Muscle layer of colon (tissue), 2 donors: Measurements from ENCODE around the gene PPP1R8.
A peak's percentile ranks its signal among the peaks of the same experiment; 100 is the strongest.
"Not testable (repeated sequence)": the region's sequence is repeated elsewhere in the genome, so short reads cannot be mapped to it uniquely, and the experiment has no call there.

Experiments used
- H3K27ac ChIP-seq: one replicate; pipeline ENCODE4 v1.7.0; 2013; ENCODE audit warnings: low read depth, mild to moderate bottlenecking, low read length, moderate library complexity
- H3K27me3 ChIP-seq, 2 donors: one replicate each; pipeline ENCODE4 v1.7.0; 2013; ENCODE audit warnings: low read length in 2 of 2, mild to moderate bottlenecking in 2 of 2; ENCODE audit not compliant: insufficient read depth in 2 of 2, control insufficient read depth in 1 of 2
- H3K36me3 ChIP-seq: one replicate; pipeline ENCODE4 v1.7.0; 2013; ENCODE audit warnings: mild to moderate bottlenecking, low read length; ENCODE audit not compliant: insufficient read depth
- H3K4me1 ChIP-seq: one replicate; pipeline ENCODE4 v1.7.0; 2013; ENCODE audit warnings: mild to moderate bottlenecking, low read length; ENCODE audit not compliant: insufficient read depth
- H3K4me3 ChIP-seq, 2 donors: one replicate each; pipeline ENCODE4 v1.7.0; 2013; ENCODE audit warnings: low read length in 2 of 2, low read depth in 1 of 2, mild to moderate bottlenecking in 1 of 2, moderate library complexity in 1 of 2
- H3K9ac ChIP-seq: one replicate; pipeline ENCODE4 v1.7.0; 2013; ENCODE audit warnings: low read length
- H3K9me3 ChIP-seq: one replicate; pipeline ENCODE4 v1.7.0; 2013; ENCODE audit warnings: mild to moderate bottlenecking, low read length
- donor health status: abdominal sarcoma.
- donor health status: Adenocarcinoma of cecum.

PPP1R8 gene

DNA sequence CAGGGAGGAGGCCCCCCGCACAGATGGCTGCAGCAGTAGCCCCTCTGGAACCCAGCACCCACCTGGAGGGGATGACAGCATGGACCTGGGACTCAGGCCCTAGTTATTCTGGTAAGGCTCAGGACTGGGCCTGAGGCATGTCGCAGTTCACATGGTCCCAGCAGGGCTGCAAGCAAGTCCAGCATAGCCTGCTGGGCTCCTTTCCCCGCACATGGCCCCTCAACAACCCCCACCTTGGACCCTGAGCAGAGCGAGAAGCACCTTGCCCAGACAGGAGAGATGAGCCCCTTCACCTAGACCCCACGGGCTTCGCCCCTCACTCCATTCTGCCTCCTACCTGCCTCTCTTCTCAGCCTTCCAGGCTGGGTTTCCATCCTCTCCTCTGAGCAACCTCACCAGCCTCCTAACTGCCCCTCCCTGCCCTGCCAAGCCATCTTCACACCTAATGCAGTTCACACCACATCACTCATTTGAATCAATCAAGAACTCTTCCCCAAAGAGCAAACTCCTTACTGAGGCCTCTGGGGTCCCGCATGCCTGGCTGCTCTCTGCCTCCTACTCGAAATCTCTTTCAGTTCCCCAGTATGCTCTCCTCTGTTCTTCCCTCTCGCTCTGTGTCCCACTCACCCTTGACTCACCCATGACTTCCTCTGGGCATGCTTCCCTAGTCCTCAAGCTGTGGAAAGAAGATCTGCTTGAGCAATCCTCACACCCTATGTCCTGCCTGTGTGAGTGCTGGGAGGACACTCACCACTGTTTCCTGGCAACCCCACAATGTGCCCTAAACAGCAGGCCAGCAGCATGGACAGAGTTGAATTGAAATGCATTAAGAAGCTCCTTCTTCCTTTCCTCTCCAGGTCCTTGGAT, 32.3 kb downstream of the PPP1R8 start:
- Histone ChIP-seq H3K27ac (no peak overlapping the region), H3K27me3 (no peaks in the 10 kb centered on the region), H3K9ac (no peak overlapping the region), H3K4me3 (no peak overlapping the region), H3K9me3 (no peaks in the 10 kb centered on the region), H3K4me1 (peaks cover 6% of the 10 kb centered on the region), H3K36me3 (no peaks in the 10 kb centered on the region)

DNA sequence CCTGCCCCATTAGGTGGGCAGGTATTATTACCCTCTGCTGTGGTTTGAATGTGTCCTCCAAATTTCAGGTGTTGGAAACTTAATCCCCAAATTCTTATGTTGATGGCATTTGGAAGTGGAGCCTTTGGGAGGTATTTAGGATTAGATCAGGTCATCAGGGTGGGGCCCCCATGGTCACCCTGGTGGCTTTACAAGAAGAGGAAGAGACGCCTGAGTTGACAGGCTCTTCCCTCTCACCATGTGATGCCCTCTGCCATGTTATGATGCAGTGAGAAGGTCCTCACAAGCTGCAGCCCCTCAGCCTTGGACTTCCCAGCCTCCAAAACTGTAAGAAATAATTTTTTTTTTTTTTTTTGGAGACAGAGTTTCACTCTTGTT, 32.9 kb downstream of the PPP1R8 start:
- Histone ChIP-seq H3K9ac (no peak overlapping the region), H3K27ac (no peak overlapping the region), H3K27me3 (no peaks in the 10 kb centered on the region), H3K4me1 (peaks cover 1% of the 10 kb centered on the region), H3K4me3 (no peak overlapping the region), H3K9me3 (no peaks in the 10 kb centered on the region), H3K36me3 (no peaks in the 10 kb centered on the region)

DNA sequence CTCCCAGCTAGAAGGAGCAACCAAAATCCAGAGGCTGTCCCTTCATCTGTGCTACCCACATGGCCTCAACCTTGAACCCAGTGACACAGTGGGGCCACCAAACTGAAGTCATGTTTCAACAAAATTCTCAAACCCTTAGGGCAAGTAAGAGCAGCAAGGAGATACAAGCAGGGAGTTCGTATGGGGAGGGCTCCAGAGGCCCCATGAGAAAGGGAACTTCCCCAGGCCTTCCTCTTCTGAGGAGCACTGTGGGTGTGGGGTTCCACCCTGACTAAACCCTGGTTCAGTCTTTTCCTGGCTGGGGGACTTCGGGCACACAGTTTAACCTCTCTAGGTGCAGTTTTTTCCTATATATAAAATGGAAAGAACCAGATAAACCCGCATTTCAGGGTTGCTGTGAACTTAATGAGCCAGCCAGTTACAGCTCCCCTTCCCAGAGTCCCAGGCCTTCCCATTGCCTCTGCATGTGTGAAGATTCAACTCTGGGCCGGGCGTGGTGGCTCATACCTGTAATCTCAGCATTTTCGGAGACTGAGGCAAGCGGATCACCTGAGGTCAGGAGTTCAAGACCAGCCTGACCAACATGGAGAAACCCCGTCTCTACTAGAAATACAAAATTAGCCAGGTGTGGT, 33.8 kb downstream of the PPP1R8 start:
- H3K4me1 ChIP-seq: no peaks in the 10 kb centered on the region
- H3K9ac ChIP-seq: no peak overlapping the region
- no peaks in the 10 kb centered on the region for H3K9me3 ChIP-seq
- H3K27ac ChIP-seq: no peak overlapping the region
- no peaks in the 10 kb centered on the region for H3K27me3 ChIP-seq
- no peak overlapping the region for H3K4me3 ChIP-seq
- no peaks in the 10 kb centered on the region for H3K36me3 ChIP-seq

DNA sequence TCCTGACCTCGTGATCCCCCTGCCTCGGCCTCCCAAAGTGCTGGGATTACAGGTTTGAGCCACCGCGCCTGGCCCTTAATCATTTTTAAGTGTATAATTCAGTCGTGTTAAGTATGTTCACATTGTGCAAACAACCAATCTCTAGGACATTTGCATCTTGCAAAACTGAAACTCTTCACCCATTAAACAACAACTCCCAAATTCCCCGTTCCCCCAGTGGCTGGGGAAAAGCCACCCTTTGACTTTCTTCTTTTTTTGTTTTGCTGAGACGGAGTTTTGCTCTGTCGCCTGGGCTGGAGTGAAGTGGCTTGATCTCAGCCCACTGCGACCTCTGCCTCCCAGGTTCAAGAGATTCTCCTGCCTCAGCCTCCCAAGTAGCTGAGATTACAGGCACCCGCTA, 35.2 kb downstream of the PPP1R8 start:
- Histone ChIP-seq H3K9ac (no peak overlapping the region), H3K9me3 (no peaks in the 10 kb centered on the region), H3K27me3 (no peaks in the 10 kb centered on the region), H3K4me3 (no peak overlapping the region), H3K36me3 (no peaks in the 10 kb centered on the region), H3K4me1 (no peaks in the 10 kb centered on the region), H3K27ac (no peak overlapping the region)

DNA sequence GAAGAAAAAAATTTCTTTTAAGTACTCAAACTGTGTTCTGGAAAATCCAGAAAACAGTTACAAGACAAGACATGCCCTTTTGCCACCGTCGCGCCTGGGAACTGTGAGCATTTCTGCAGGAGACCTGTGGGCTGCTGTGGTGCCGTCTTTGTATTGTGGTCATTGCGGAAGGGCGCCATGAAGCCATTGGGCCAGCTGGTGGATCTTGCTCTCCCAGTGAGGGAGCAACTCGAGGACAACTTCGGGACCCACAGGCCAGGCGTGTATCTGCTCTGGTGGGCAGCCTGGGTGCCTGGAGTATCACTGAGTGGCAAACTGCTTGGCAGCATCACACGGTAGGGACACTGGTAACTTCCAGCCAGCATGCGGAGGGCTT, 38.0 kb downstream of the PPP1R8 start:
- no peaks in the 10 kb centered on the region for H3K9me3 ChIP-seq
- no peak overlapping the region for H3K27ac ChIP-seq
- no peaks in the 10 kb centered on the region for H3K36me3 ChIP-seq
- peaks cover 4% of the 10 kb centered on the region for H3K4me1 ChIP-seq
- H3K4me3 ChIP-seq: no peak overlapping the region
- peaks cover 0 to 9% of the 10 kb centered on the region in 2 donors for H3K27me3 ChIP-seq
- H3K9ac ChIP-seq: no peak overlapping the region

DNA sequence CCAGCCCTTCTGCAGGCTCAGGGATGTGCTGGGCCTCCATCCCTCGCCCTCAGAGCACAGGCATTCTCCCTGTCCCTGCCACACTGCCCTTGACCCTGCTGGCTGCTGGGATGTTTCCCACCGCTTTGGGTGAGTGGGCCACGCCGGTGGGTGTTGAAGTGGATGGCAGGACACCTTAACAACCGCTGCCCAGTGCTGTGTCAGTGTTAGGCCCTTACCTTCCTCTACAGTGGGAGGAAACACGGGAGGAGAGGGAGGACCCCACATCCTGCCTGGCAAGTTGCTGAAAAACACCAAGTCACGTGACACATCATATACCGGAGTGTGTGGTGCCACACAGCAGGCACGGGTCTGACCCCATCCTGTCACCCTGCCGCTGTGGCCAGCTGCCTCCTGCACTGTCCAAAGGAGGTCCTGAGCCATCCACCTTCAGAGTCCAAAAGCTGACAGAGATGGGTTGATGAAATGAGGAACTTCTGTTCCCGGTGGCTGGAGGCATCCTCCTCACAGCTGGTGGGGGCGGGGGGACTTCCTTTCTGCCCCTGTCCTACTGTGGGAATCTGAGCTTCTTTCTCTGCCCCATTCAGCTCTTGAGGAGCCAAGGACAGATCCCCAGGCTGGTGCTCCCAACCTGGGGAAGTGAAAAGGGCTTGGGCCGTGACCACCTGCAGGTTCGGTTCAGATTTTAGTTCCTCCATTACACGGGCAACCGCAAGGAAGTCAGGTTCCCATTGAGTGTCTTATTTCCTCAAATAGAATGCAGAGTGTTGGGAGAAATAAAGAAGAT, 38.5 kb downstream of the PPP1R8 start:
- Histone ChIP-seq H3K36me3 (no peaks in the 10 kb centered on the region), H3K4me3 (no peak overlapping the region), H3K9me3 (no peaks in the 10 kb centered on the region), H3K27ac (no peak overlapping the region), H3K27me3 (peaks cover 0 to 9% of the 10 kb centered on the region in 2 donors), H3K4me1 (peaks cover 4% of the 10 kb centered on the region), H3K9ac (no peak overlapping the region)

DNA sequence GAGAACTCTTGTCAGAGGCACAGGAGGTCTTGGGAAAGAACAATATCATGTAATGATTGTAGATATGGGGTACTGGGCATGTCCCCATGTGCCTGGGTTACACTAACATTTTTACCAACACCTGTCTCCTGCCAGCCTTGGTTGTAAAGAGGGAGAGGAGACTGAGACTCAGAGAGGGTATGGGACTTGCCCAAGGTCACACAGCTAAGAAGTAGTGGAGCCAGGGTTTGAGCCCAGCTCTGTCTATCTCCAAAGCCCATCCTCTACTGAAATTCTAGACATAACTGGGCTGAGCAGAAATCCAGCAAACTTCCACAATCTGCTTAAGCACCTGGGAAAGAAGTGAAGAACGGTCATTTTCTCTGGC, 39.1 kb downstream of the PPP1R8 start:
- no peak overlapping the region for H3K9ac ChIP-seq
- H3K4me1 ChIP-seq: peaks cover 4% of the 10 kb centered on the region
- H3K36me3 ChIP-seq: no peaks in the 10 kb centered on the region
- no peak overlapping the region for H3K4me3 ChIP-seq
- H3K27me3 ChIP-seq: peaks cover 0 to 9% of the 10 kb centered on the region in 2 donors
- no peaks in the 10 kb centered on the region for H3K9me3 ChIP-seq
- no peak overlapping the region for H3K27ac ChIP-seq

DNA sequence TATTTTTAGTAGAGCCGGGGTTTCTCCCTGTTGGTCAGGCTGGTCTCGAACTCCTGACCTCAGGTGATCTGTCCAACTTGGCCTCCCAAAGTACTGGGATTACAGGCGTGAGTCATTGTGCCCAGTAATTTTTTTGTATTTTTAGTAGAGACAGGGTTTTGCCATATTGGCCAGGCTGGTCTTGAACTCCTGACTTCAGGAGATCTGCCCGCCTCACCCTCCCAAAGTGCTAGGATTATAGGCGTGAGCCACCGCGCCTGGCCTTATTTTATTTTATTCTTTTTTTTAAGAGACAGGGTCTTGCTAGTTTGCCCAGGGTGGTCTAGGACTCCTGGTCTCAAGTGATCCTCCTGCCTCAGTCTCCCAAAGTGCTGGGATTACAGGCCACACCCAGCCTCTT, 40.5 kb downstream of the PPP1R8 start:
- not testable (repeated sequence) for H3K27me3 ChIP-seq, H3K4me1 ChIP-seq, H3K9ac ChIP-seq, H3K9me3 ChIP-seq, H3K36me3 ChIP-seq, H3K27ac ChIP-seq, H3K4me3 ChIP-seq

DNA sequence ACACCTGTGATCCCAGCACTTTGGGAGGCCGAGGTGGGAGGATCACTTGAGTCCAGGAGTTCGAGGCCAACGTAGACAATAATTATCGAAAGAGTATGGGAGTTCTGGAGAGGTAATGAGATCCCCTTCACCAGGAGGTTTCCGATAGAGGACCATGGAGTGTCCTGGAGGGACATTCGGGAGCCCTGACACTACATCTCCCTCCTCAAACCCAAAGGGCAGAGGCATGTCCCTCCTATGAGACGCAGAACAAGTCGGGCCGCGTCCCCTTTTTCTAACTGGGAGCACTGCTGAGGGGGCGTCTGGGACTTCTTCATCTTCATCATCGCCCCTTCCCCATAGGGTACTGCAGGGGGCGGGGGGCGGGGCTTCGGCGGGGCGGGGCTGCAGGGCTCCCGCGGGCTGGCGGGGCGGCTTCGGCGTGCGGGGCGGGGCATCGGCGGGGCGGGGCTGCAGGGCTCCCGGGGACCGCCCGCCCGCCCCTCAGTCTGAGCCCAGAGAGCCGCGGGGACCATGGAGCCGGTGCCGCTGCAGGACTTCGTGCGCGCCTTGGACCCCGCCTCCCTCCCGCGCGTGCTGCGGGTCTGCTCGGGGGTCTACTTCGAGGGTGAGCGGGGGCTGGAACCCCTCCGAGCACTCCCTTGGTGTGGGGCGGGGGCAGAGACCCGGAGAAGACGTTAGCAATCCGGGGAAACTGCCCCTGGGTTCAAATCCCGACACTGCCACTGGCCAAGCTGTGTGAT, 41.6 kb downstream of the PPP1R8 start, which contains the start of gene THEMIS2:
THEMIS2 (plus strand) TSS at position 486 of the 743 bp plus-strand sequence; CDS start at position 514, 28 bp downstream.
- Histone ChIP-seq H3K27me3 (peaks cover 0 to 9% of the 10 kb centered on the region in 2 donors), H3K36me3 (no peaks in the 10 kb centered on the region), H3K4me1 (peaks cover 4% of the 10 kb centered on the region), H3K9me3 (no peaks in the 10 kb centered on the region), H3K4me3 (peak within 1 kb of the TSS; percentile 22 to 73), H3K9ac (peak within 1 kb of the TSS; percentile 44), H3K27ac (no peak within 1 kb of the TSS)

DNA sequence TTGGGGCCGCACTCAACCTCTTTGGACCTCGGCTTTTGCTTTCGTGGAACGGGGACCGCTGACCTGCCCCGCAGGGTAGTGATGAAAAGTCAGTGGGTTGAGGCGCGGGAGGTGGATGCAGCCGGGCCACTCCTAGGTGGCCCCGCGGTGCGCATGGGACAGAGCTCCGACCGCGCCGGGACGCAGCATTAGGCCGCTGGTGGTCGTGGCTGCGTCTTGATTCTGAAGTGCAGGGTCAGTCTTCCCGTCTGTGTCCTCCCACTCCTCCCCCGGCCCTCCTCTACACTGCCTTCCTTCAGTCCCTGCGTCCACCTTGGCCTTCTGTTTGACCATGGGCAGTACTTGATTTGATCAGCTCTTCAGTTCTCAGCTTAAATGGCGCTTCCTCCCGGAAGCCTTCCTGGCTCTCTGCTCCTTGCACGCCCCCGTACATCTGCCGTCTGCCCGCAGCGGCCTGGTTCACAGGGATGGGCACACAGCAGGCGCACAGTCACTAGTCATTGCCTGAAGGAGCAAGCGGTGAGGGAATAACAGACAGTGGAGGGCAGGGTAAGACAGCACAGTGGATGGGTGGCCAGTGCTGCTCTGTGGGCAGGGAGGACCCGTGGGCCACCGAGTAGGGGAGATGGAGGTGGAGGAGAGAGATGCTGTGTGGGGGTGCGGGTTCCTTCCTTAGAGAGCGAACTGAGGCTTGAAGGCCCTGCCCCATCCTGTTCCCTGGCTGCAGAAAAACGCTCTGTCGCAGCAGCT, 42.4 kb downstream of the PPP1R8 start:
- Histone ChIP-seq H3K9me3 (no peaks in the 10 kb centered on the region), H3K27ac (no peak overlapping the region), H3K36me3 (no peaks in the 10 kb centered on the region)

More for the DNA sequence above, 42.4 kb downstream of the PPP1R8 start:
- peak overlapping the region; percentile 22 to 73 for H3K4me3 ChIP-seq
- peaks cover 0 to 9% of the 10 kb centered on the region in 2 donors for H3K27me3 ChIP-seq
- H3K4me1 ChIP-seq: peaks cover 4% of the 10 kb centered on the region
- peak overlapping the region; percentile 44 for H3K9ac ChIP-seq
